GM18507 (cell line): ENCODE results near the gene ZNF311.

Source experiments
- DNase-seq: peaks from one replicate; pipeline ENCODE4 v3.0.0; 2011; ENCODE audit warnings: low read depth; ENCODE audit not compliant: insufficient read length; ENCODE audit errors: extremely low spot score
- FAIRE-seq: peaks from 2 replicates; lab custom pipeline; 2011; peaks lifted over from hg19 to GRCh38; lab: Jason Lieb, UNC

The ZNF311 gene

GRCh38 chr6:29005183-29005885 lies at the start of gene ZNF311:
Gene ZNF311, minus strand, starts transcription at chr6:29005315. Its CDS starts 1,361 bp downstream, at chr6:29003954.
- no peak for DNase-seq
- FAIRE-seq = no peak

- no peak for FAIRE-seq
- no peak for DNase-seq
These were observed 46.6 kb upstream of the ZNF311 start for GRCh38 chr6:29051680-29052079.

GRCh38 chr6:29045075-29045474 lies 40.0 kb upstream of the ZNF311 start, which contains the start of gene OR2W1:
Gene OR2W1, minus strand, starts transcription at chr6:29045175. Its CDS starts 0 bp downstream, at chr6:29045175.
- DNase-seq (no peak), FAIRE-seq (no peak)

GRCh38 chr6:29035951-29036350 lies 30.8 kb upstream of the ZNF311 start:
- DNase-seq (no peak), FAIRE-seq (no peak)

GRCh38 chr6:29028821-29029220 lies 23.7 kb upstream of the ZNF311 start:
- FAIRE-seq (no peak), DNase-seq (no peak)

- FAIRE-seq = no peak
These were observed 20.9 kb upstream of the ZNF311 start for GRCh38 chr6:29025927-29026585.

DNA sequence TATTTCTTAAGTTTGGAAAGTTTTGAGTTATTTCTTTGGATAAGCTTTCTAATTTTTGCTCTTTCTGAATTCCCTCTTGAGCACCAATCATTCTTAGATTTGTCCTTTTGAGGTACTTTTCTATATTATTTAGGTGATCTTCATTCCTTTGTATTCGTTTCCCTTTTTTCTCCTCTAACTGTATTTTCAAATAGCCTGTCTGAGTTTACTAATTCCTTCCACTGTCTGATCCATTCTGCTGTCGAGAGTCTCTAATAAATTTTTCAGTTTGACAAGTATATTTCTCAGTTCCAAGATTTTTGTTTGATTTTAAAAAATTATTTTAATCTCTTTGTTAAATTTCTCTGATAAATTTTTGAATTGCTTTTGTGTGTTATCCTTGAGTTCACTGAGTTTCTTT lies 16.3 kb upstream of the ZNF311 start:
- FAIRE-seq = no peak
- no peak for DNase-seq

More at GRCh38 chr6:29025927-29026585, 20.9 kb upstream of the ZNF311 start:
- DNase-seq = no peak

GRCh38 chr6:29019629-29020028 lies 14.5 kb upstream of the ZNF311 start:
- DNase-seq = no peak
- no peak for FAIRE-seq

GRCh38 chr6:29017428-29017802 lies 12.3 kb upstream of the ZNF311 start:
- no peak for FAIRE-seq
- no peak for DNase-seq

DNA sequence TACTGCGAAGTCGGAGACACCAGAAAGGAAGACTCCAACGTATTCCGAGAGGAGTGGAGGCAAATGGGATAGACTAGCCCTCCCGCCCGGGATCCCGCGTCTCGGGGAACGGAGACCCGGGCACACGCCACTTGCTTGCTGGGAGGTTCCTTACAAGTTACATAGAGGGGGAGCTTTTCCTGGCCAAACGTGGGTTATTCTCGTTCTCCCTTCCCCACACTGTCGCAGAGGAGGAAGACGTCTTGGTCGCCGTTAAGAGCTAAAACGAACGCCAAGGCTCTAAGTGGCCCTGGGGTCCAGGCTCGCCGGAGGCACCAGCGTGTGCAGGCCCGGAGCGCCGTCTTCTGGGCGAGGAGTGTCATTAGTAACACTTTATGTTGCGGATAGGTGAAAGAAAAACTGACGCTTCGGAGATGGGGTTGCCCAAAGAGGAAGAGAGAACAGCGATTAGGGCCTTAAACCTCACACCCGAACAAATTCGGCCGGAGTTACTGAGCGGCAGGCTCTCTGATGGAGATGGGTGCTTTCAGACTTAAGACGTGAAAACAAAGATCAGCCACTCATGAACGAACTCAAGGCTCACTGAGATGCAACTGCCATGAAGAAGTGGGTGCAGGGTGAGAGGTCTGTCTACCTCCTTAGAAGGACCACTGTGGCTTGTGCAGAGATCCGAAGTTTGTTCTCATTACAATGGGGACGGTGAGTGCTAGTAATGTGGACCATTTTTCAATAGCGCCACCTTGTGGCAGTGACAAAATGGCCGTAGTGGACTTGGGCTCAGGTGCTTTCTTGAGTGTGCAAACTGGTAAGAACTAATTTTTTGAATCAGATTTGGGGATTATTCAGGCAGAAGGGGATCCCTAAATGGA lies 11.7 kb upstream of the ZNF311 start:
- peak; percentile 29 for DNase-seq
- FAIRE-seq = peak; percentile 91

- FAIRE-seq = no peak
- no peak for DNase-seq
These were observed 9.9 kb upstream of the ZNF311 start for GRCh38 chr6:29014729-29015608.

DNA sequence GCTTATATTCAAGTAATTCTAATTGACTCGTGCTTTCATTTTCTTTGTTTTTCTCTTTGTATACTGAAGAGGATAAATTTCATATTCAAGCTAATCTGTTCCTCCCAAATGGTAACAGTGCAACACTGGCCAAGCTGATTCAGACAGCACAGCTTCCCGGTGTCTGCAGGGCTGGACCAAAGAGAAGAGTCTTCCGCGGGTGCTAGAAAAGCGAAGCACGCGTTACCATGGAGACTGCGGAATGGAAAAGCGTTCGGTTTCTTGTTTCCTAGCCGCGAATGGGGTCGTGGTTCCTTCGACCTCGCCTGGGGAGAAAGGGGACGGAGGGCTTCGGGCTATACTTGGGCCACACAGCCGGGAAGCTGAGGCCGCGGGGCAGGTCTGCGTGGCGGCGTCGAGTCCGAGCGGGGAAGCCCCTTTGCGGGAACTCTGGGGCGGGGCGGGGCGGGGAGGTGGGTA lies 6.2 kb upstream of the ZNF311 start:
- DNase-seq (no peak), FAIRE-seq (no peak)

GRCh38 chr6:29009358-29009757 lies 4.2 kb upstream of the ZNF311 start:
- DNase-seq (no peak), FAIRE-seq (no peak)

DNA sequence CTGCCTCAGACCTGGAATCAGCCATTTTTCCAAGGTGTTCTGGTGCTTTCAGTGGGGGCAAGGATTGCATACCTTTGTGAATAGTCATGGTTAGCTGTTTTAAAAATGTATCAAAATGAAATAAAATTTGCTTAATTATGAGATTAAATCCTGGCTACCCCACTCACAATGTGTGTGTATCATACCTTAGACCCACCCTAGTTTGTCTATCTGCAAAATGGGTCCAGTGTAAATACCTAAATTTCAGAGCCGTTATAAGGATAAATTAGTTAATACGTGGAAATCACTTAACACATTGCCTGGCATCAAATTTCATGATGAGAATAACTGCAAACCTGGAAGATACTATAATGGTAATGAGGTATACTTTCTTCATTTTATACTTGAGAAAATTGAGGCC lies 3.0 kb upstream of the ZNF311 start:
- DNase-seq (no peak), FAIRE-seq (no peak)

DNA sequence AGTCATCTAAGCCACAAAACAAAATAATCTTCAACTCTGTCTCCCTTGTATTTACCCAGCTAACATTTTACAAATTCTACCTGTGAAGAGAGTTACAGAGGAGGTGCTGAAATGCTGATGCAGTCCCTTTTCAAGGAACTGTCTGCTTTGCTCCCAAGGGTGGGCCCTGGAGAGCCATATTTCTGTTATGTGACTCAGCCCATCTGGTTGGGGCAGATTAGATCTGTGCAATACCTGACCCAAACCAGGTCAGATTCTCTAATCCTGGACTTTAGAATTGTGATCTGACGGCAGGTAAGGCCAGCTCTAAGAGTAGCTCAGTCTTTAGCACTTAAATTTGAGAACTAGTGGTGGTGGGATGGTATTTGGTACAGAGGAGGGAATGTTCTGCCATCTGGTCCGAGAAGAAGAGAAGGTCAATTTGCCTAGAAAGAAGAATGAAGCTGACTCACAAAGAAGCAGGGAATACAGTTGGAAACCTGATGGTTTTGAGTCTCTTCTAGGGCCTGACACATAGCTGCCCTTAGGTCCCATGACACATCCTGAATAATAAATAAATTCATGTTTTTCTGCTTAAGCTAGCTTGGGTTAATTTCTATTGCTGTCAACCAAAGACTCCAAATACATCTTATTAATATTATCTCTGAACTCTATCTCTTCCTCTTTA lies 8.1 kb downstream of the ZNF311 start:
- FAIRE-seq = no peak
- no peak for DNase-seq

DNA sequence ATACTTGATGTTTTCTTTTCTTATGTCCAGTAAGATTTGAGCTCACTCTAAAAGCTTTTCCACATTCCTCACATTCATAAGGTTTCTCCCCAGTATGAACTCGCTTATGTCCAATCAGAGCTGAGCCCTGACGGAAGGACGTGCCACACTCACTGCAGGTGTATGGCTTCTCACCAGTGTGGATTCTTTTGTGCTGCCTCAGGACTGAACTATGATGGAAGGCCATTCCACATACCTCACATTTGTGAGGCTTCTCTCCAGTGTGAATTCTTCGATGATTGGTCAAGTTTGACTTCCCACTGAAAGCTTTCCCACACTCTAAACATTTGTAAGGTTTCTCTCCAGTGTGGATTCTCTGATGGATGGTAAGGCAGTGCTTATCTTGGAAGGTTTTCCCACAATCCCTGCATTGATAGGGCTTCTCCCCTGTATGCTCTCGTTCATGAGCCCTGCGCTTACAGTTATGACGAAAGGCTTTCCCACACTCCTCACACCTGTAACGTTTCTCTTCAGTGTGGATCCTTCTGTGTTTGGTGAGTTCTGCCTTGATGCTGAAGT lies 9.9 kb downstream of the ZNF311 start:
- no peak for DNase-seq
- FAIRE-seq = no peak

DNA sequence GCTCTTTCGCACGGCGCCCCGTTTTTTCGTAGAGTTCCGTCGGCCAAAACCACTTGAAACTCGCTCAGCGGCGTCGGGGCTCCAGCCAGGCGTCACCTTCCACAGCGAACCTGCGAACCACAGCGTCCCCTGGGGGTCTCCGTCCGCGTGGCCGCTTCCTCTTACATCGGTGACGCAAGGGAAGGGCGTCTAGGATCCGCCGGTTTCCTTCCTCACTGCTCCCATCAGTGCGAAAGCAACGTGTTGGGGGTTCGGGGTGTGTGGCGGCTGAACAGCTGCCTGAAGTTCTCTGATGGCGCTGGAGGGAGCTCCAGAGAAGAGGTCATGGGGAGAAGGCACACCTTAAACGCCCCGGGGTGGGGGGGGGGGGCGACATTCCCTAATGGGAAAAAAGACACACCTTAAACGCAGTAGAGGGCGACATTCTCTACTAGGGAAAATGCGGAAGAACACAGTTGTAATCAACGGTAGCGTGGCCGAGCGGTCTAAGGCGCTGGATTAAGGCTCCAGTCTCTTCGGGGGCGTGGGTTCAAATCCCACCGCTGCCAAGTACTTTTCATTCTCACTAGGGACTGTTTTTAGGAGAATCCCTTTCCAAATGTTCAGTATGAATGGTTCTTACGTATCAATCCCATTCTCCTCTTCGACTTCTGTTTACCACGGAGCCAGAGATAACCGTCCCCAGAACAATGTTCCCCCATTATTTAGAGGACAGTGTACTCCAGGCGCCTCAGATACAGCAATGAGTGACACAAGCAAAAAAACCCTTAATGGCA lies 16.4 kb downstream of the ZNF311 start:
- DNase-seq (no peak), FAIRE-seq (no peak)
